Stimulated activated CD8-positive, alpha-beta memory T cell treated with anti-CD3 and anti-CD28 coated beads, Interleukin-4, amount 100 ng/mL, for 4 hours (primary cell): ENCODE data around the gene ZBTB42.
A peak's percentile ranks its signal among the peaks of the same experiment; 100 is the strongest.

Experiments
- DNase-seq, 2 donors: peaks; one replicate each; pipeline ENCODE4 v3.0.0-alpha.2; 2020; ENCODE audit warnings: low read depth in 2 of 2, low spot score in 1 of 2

Gene ZBTB42

GRCh38 chr14:104800771-104801519 lies at the start of gene ZBTB42:
Gene ZBTB42, plus strand, starts transcription at chr14:104801101. Its CDS starts 97 bp downstream, at chr14:104801198.
- peak; percentile 27 to 40 for DNase-seq

- no peak for DNase-seq
Observed at GRCh38 chr14:104751539-104752422, 49.1 kb upstream of the ZBTB42 start.

DNA sequence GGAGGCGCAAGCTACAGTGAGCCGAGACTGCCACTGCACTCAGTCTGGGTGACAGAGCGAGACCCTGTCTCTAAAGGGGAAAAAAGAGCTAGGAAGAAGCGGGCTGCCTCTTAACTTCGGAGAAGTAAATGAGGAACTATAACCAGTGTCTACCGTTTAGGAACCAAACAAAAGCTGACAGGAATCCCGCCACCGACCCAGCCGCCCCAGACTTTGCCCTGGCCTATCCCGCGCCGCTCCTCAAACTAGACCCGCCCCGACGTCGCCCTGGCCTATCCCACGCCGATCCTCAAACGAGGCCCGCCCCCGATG lies 48.5 kb upstream of the ZBTB42 start:
- DNase-seq: no peak

DNA sequence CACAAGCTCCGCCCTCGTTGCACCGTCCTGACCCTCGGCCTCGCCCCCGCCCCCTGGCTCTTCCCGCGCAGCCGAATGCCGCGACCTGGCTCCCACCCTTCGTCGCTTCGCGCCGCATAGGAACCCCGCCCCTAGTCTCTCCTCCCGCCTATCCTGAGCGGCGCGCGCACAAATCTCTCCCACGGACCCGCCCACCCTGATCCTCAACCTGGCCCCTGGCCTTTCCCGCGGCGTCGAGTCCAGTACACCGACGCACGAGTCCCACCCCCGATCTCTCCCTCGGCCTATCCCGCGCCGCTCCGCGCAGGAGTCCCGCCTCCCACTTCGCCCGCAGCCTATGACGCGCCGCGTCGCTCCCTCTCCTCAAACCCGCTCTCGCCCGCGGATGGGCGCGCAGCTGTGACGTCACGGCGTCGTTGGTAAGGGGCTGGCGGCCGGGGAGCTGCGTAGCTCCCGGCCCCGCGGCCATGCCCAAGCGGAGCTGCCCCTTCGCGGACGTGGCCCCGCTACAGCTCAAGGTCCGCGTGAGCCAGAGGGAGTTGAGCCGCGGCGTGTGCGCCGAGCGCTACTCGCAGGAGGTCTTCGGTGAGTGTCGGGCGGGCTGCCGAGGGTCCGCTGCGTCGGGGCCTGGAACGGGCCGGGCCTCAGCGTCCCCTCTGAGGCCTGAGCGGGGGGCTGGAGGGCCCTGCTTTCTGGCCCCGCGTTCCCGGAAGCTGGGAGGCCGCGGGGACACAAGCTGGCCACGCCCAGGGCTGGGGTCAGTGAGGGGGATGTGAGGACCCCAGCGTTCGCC lies 48.0 kb upstream of the ZBTB42 start, which contains the start of gene SIVA1:
TSS of gene SIVA1 (plus strand) at position 413 of the 793 bp plus-strand sequence. CDS start at position 468, 55 bp downstream.
- DNase-seq: peak; percentile 97 to 99

GRCh38 chr14:104753528-104754212 lies 47.2 kb upstream of the ZBTB42 start:
- DNase-seq: no peak

- DNase-seq: no peak
Observed at GRCh38 chr14:104754213-104754851, 46.6 kb upstream of the ZBTB42 start.

DNA sequence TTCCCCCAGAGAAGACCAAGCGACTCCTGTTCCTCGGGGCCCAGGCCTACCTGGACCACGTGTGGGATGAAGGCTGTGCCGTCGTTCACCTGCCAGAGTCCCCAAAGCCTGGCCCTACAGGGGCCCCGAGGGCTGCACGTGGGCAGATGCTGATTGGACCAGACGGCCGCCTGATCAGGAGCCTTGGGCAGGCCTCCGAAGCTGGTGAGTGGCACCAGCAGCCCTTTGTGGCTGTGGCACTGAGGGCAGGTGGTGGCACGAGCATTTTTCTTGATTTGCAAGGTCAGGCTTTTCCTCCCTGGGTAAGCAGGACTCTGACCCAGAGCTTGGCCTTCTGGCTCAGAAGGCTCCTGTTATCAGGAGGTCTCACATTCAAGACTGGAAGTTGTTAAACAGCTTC lies 45.3 kb upstream of the ZBTB42 start:
- no peak for DNase-seq

- no peak for DNase-seq
Observed at GRCh38 chr14:104756477-104757237, 44.2 kb upstream of the ZBTB42 start.

DNA sequence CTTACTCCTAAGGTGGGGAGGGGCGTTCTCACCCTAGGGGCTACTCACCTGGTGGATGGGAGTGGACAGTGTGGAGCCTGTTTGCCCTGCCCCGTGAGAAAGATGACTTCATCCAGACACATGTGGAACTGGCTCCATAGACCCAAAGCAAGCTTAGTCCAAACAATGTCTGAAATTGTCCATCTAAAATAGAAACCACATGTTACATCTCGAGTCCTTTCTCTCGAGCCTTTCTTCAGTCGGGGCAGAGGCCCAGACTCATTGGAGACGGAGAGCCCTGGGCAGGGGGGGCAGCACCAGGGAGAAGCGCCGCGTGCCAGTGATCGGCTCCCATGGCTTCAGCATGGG lies 43.7 kb upstream of the ZBTB42 start:
- DNase-seq: no peak

DNA sequence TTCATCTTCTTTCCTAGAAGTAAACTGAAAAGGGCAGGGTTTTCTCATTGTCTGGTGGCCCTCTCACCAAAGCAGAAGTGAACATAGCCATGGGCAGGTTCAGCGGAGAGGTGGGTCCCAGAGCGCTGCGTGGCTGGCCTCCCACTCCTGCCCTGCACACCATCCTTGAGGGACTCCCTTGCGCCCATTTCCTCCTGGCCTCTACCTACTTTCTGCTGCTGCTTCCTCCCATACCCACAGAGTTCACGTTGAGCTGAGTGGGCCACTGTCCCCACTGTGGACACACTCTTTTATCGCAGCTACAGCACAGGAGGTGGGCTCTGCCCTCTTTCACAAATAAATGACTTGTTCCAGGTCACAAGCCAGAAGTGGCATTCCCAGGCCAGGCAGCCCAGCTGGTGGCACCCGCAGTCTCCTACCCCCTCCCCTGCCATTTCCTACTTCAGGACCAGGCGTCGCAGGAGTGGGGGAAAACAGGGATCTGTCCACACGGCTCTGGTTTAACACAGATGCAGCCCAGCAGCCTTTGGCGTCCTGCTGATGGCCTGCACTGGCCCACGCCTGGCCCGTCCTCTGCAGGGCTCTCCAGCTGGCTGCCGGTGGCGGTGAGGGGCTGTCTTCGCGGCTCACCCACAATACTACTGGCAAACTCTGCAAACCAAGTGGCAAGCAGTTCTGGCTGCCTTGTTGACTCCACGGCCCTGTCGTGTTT lies 43.1 kb upstream of the ZBTB42 start:
- no peak for DNase-seq

DNA sequence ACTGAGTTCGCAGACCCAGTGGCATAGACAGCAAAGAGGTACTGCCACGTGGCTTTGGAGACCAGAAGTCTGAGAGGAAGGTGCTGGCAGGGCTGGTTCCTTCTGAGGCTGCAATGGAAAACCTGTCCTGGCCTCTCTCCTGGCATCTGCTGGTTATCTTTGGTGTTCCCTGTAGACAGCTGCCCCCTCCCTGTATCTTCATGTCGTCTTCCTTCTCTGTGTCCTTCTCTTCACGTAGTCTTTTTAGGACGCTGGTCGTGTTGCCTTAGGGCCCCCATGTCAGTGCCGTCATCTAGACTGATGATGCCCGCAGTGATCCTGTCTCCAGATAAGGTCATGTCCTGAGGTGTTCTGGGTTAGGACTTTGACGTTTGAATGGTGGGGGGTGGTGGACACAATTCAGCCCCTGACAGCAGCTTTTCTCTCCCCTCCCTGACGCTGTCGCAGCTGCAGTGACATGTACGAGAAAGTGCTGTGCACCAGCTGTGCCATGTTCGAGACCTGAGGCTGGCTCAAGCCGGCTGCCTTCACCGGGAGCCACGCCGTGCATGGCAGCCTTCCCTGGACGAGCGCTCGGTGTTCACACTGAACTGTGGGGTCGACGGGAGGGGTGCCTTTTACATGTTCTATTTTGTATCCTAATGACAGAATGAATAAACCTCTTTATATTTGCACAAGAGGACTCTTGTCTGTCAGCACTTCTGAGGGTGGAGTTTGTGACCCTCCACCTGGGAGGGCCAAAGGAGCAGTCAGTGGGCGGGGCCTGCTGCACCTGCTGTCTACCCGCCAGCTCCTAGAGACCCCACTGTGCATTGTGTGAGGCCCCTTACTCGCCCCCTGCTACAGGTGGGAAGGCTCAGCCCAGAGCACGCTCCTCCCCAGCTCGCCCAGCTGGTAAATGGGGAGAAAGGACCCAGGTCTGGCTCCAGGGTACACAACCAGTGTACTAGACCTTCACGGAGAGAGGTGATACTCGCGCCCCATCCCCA lies 41.6 kb upstream of the ZBTB42 start:
- no peak for DNase-seq

DNA sequence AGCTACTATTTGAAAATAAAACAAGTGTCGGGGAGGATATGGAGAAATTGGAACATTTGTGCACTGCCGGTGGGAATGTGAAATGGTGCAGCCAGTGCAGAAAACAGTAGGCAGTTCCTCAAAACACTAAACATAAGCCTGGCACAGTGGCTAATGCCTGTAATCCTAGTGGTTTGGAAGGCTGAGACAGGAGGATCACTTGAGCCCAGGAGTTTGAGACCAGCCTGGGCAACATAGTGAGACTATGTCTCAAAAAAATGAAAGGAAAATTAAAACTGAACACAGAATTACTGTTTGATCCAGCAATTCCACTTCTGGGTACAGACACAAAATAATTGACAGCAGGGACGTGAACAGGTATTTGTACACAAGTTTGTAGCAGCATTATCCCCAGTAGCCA lies 35.4 kb upstream of the ZBTB42 start:
- no peak for DNase-seq

DNA sequence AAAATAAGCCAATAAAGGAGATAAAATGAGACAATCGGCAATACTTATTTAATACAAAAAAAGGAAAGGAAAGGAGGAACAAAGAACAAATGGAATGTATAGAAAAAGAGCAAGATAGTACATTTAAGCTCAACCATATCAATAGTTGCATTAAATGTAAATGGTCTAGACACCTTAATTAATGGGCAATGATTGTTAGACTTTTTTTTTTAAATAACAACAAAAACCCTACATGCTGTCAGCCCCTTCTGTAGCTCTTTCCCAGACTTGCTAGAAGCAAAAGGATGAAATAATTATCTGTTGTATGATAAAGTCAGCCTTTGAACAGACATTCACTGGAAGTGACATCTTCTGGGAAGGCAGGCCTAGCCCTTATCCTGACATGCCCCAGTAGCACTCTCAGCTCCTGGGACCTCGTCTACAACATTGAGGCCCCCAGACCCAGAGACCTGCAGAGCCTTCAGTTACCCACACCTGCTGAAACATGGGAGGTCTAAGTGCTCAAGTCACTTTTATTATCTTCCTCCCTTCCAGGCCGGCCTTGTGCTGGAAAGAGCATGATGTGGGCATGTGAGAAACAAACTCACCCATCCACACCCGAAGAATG lies 34.5 kb upstream of the ZBTB42 start:
- DNase-seq: no peak

DNA sequence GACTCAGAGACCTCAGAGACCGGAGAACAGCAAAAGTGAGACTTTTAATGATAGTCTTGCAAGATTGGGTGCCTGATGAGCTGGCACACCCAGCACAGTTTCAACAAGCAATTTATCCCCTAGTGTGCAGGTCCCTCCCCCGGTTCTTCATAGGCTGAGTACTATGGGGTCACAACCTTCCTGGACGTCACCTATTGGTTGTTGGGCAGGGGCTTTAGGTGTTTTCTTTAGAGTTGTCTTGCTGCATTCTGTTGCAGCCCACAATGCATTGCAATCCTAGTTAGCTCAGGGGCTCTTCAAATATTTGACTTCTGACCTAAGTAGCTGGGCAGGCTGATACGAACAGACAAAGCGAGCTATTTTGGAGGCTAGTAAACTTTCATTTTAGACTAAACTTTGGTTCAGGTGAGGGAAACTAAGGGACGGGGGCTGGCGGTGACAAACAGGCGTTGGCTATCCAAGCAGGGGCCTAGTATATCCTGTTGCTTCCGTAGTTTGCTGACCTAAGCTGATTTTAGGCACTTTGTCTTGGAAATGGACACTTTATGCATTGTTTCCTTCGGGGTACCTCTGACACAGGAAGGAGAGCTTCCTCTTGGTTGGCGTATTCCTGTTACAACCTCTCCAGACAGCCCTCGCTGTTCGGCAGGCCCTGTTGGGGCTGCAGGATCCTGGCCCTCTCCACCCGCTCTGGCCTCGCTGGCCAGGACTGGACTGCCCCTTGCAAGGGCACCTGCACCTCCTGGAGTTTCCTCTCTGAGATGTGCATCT lies 33.9 kb upstream of the ZBTB42 start:
- DNase-seq: no peak

- DNase-seq: no peak
Observed at GRCh38 chr14:104767634-104767918, 33.3 kb upstream of the ZBTB42 start.

DNA sequence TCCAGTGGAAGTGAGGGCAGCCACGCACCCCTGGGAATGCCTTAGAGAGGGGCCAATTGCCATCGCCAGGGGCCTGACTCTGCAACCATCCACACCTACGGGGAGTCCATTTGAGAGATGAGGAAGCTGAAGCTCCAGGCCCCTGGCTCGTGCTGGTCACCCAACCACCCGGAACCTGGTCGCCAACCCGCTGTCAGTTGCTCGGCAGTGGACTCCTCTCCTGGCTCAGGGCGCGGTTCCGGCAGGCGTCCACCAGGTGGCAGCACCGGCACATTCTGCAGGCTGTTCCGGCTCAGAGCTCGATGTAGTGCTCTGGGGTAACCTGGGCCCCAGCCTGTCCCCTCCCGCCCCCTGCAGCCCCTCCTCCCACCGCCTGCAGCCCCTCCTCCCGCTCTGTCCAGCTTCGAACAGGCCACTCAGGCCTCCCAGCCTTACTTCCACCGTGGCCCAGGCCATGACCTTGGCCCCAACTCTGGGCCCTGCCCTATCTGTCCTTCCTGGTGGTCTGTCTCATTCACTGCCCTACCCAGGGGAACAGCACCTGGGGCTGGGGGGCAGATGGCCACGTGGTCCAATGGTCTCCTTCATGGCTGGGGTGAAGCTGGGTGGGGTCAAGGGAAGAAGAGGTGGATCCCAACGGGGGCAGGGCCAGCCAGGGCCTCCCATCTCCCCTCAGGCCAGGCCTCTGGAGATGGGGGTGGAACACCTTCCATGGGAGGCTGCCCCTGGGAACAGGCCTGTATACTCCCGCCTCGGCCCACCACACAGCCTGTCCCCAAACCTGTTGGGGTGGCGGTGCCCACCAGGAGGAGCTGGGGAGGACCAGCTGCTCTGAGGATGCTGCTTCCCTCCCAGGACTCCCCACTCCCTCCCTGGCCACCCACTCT lies 32.2 kb upstream of the ZBTB42 start:
- DNase-seq: peak; percentile 76 to 93
